OCI-LY7 (cell line): ENCODE data around the gene FANCC. TPM values are rescaled to one million over a fixed set of nuclear protein-coding genes. Genes with fewer than 3 reads are reported as not detected.
"Not testable (repeated sequence)": the region's sequence is repeated elsewhere in the genome, so short reads cannot be mapped to it uniquely, and the experiment has no call there.

Source experiments
- BruUV-seq: library from RNA; stranded (reverse); fragments of 400-500 nt; replicated peaks from 2 replicates; lab custom pipeline; 2021; lab: Mats Ljungman, UMichigan
- CTCF ChIA-PET: fragments of 300-600 bp; sonication (Branson Sonifier 250); formaldehyde crosslinking; loops from one replicate; lab custom pipeline; 2022; ENCODE audit warnings: antibody characterized with exemption; ENCODE audit not compliant: unreplicated experiment; lab: Charles Lee
- POLR2A ChIA-PET: fragments of 300-600 bp; sonication (Branson Sonifier 250); formaldehyde crosslinking; loops from one replicate; lab custom pipeline; 2022; ENCODE audit warnings: antibody characterized with exemption; lab: Charles Lee
- DNase-seq: peaks from one replicate; pipeline ENCODE4 v3.0.0-alpha.2; 2015; ENCODE audit warnings: low spot score
- H2AFZ ChIP-seq: fragments of 200-600 bp; sonication (generic), shearing (Covaris generic); 2 replicates; pipeline ENCODE4 v1.6.1; 2014; ENCODE audit warnings: mild to moderate bottlenecking, antibody characterized with exemption, low read length, moderate library complexity
- H3K27ac ChIP-seq: fragments of 200-600 bp; sonication (generic); 2 replicates; pipeline ENCODE4 v1.5.1; 2014; ENCODE audit warnings: mixed run types, low read depth, mild to moderate bottlenecking, moderate library complexity, low read length, inconsistent platforms; ENCODE audit not compliant: poor library complexity, severe bottlenecking
- H3K36me3 ChIP-seq: fragments of 200-600 bp; sonication (generic); 2 replicates; pipeline ENCODE4 v1.6.1; 2014; ENCODE audit warnings: mild to moderate bottlenecking, antibody characterized with exemption, low read length, moderate library complexity, mixed read lengths; ENCODE audit not compliant: insufficient read depth
- H3K4me1 ChIP-seq: fragments of 200-600 bp; sonication (generic); 2 replicates; pipeline ENCODE4 v1.5.1; 2014; ENCODE audit warnings: mild to moderate bottlenecking, low read length; ENCODE audit not compliant: insufficient read depth, poor library complexity, severe bottlenecking
- H3K4me2 ChIP-seq: fragments of 200-600 bp; sonication (generic); 2 replicates; pipeline ENCODE4 v1.6.1; 2014; ENCODE audit warnings: mild to moderate bottlenecking, low read length
- H3K4me3 ChIP-seq: fragments of 200-600 bp; sonication (generic); 2 replicates; pipeline ENCODE4 v1.5.1; 2014; ENCODE audit warnings: mild to moderate bottlenecking, low read depth, low read length; ENCODE audit not compliant: poor library complexity, severe bottlenecking
- H3K79me2 ChIP-seq: fragments of 200-600 bp; sonication (generic); 2 replicates; pipeline ENCODE4 v1.6.1; 2016; ENCODE audit warnings: low read depth, mild to moderate bottlenecking, low read length, moderate library complexity, mixed read lengths; ENCODE audit not compliant: insufficient read depth
- H3K9me2 ChIP-seq: fragments of 200-600 bp; sonication (generic); 2 replicates; pipeline ENCODE4 v1.6.1; 2016; ENCODE audit warnings: mild to moderate bottlenecking, low read length, mixed read lengths; ENCODE audit not compliant: insufficient read depth
- H3K9me3 ChIP-seq: fragments of 200-600 bp; sonication (generic); 2 replicates; pipeline ENCODE4 v1.6.1; 2014; ENCODE audit warnings: mild to moderate bottlenecking, mixed run types, low read length, mixed read lengths
- H4K20me1 ChIP-seq: fragments of 200-600 bp; sonication (generic); 2 replicates; pipeline ENCODE4 v1.6.1; 2014; ENCODE audit warnings: mild to moderate bottlenecking, antibody characterized with exemption, low read length, moderate library complexity, mixed read lengths; ENCODE audit not compliant: insufficient read depth
- EZH2phosphoT487 ChIP-seq: fragments of 200-600 bp; sonication (generic); IDR thresholded peaks from 2 replicates; pipeline ENCODE4 v1.6.1; 2018; ENCODE audit warnings: low read depth, borderline replicate concordance, mild to moderate bottlenecking, mixed run types, antibody characterized with exemption, low read length, moderate library complexity, mixed read lengths
- intact Hi-C: fragments of 100-400 bp; cut with micrococcal nuclease; formaldehyde crosslinking; loops from one replicate; pipeline ENCODE4 v1.10.0; 2022; ENCODE audit not compliant: unreplicated experiment
- total RNA-seq, 2 experiments: library from RNA; depleted of rRNA in 1 of 2; stranded (reverse); fragments of >200 nt in 1 of 2; shearing (Covaris generic) in 1 of 2; gene quantifications; 2 replicates each; pipeline ENCODE4 v1.2.3, GENCODE V29; 2014 to 2022
- TF ChIP-seq, protein P1 (sequence below): fragments of 200-600 bp; sonication (generic); conservative IDR thresholded peaks from 2 replicates; pipeline ENCODE4 v1.5.1; 2014; ENCODE audit warnings: mild to moderate bottlenecking, antibody characterized with exemption, low read length, moderate library complexity, mixed read lengths

Gene FANCC
- total RNA-seq, 2 experiments from 2014 or later, result 13.9 to 28.7 TPM

DNA sequence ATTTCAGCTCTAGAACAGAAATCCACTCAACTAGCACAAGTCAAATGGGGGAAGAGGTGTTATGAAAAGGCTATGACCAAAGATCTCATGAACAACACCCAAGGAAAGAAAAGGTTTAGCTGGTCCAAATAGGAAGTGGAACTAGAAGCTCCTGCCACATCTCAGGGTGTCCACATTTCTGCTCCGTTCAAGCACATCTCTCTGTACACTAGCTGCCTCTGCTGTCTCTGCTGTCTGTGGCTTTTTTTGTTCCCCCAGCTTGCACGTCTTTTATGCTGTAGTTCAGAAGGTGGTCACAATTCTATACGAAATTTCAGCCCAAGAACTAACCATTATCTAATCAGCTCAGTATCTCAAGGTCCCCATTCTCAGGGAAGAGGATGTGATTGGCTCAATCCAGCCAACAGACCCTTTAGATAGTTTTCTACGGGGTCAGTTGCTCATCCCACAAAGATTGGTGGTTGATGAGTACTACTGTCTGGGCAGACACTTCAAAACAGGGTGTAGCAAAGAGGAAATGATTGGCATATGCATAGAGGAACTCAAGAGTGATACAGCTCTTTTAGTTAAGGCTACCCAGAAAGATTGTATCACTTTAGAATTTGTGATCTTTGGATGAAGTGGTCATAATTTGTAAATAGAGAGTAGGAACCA is 44.0 kb downstream of the FANCC start:
- ChIA-PET CTCF (no interaction called here), POLR2A (no interaction called here)
- Histone ChIP-seq H3K27ac (no peak overlapping the region), H3K4me3 (no peak overlapping the region), H3K9me3 (no peaks in the 10 kb centered on the region), H3K9me2 (no peaks in the 10 kb centered on the region), H3K4me1 (no peaks in the 10 kb centered on the region), H4K20me1 (0 out of 2 replicates have a peak, but pooled peaks cover 2% of the 10 kb centered on the region), H2AFZ (no peak overlapping the region), H3K36me3 (no peaks in the 10 kb centered on the region), H3K4me2 (no peak overlapping the region), H3K79me2 (0 out of 2 replicates have a peak, but pooled peaks cover 3% of the 10 kb centered on the region)
- intact Hi-C loops, result no loop called here
- no peak for TF ChIP-seq EZH2phosphoT487
- TF ChIP-seq, protein P1, sequence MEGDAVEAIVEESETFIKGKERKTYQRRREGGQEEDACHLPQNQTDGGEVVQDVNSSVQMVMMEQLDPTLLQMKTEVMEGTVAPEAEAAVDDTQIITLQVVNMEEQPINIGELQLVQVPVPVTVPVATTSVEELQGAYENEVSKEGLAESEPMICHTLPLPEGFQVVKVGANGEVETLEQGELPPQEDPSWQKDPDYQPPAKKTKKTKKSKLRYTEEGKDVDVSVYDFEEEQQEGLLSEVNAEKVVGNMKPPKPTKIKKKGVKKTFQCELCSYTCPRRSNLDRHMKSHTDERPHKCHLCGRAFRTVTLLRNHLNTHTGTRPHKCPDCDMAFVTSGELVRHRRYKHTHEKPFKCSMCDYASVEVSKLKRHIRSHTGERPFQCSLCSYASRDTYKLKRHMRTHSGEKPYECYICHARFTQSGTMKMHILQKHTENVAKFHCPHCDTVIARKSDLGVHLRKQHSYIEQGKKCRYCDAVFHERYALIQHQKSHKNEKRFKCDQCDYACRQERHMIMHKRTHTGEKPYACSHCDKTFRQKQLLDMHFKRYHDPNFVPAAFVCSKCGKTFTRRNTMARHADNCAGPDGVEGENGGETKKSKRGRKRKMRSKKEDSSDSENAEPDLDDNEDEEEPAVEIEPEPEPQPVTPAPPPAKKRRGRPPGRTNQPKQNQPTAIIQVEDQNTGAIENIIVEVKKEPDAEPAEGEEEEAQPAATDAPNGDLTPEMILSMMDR, result no peak
- no TSS peak for BruUV-seq
- no peak for DNase-seq

DNA sequence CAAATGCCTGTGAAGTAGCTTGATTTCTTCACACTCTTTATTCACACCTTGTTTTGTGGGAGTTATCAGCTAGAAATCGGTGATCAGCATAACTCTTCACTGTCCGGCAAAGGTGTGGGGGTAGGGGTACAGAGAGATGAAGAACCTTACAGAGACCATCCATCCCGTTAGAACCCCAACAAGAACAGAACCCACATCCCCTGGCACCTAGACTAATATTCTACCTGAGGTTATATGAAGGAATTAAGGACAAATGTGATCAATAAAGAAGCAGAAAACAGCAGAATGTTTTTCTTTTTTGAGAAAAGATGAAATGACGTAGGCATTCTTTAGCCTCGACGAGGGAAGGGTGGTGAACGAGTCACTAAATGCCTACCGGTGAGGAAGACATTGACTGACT is 44.7 kb downstream of the FANCC start:
- no TSS peak for BruUV-seq

DNA sequence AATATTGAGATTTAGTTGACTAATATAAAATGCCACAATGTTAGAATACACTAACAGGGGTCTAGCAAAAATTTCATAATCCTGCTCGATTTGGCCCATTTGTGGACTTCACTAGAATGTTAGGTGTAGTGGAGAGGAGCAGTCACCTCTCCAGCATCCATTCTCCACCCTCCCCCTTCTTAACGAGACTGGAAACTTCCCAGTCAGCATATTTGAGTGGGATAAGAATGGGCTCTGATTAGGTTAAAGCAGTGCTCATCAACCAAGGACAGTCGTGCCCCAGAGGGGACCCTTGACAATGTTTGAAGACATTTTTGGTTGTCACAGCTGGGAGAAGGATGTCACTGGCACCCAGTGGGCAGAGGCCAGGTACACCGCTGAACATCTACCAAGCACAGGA is 46.7 kb downstream of the FANCC start:
- Histone ChIP-seq H3K4me1 (peaks cover 22% of the 10 kb centered on the region), H3K27ac (no peak overlapping the region), H3K36me3 (no peaks in the 10 kb centered on the region), H3K79me2 (peaks cover 7% of the 10 kb centered on the region; the same call in 1 of the 2 replicates), H4K20me1 (peaks cover 16% of the 10 kb centered on the region), H3K4me2 (no peak overlapping the region), H3K9me2 (no peaks in the 10 kb centered on the region), H2AFZ (no peak overlapping the region), H3K9me3 (no peaks in the 10 kb centered on the region), H3K4me3 (no peak overlapping the region)
- TF ChIP-seq EZH2phosphoT487, result no peak
- TF ChIP-seq, protein P1, result no peak
- intact Hi-C loops, result no loop called here
- ChIA-PET POLR2A (no interaction called here), CTCF (no interaction called here)
- no peak for DNase-seq
- BruUV-seq, result no TSS peak

More for the DNA sequence above, 44.7 kb downstream of the FANCC start:
- Histone ChIP-seq H4K20me1 (peaks cover 8% of the 10 kb centered on the region; the same call in 1 of the 2 replicates), H3K4me2 (no peak overlapping the region), H3K36me3 (no peaks in the 10 kb centered on the region), H3K9me3 (no peaks in the 10 kb centered on the region), H2AFZ (no peak overlapping the region), H3K9me2 (no peaks in the 10 kb centered on the region), H3K27ac (no peak overlapping the region), H3K4me3 (no peak overlapping the region), H3K79me2 (0 out of 2 replicates have a peak, but pooled peaks cover 3% of the 10 kb centered on the region), H3K4me1 (peaks cover 1% of the 10 kb centered on the region)
- intact Hi-C loops, result no loop called here
- DNase-seq, result no peak
- ChIA-PET POLR2A (no interaction called here), CTCF (no interaction called here)
- no peak for TF ChIP-seq EZH2phosphoT487
- TF ChIP-seq, protein P1, result no peak

DNA sequence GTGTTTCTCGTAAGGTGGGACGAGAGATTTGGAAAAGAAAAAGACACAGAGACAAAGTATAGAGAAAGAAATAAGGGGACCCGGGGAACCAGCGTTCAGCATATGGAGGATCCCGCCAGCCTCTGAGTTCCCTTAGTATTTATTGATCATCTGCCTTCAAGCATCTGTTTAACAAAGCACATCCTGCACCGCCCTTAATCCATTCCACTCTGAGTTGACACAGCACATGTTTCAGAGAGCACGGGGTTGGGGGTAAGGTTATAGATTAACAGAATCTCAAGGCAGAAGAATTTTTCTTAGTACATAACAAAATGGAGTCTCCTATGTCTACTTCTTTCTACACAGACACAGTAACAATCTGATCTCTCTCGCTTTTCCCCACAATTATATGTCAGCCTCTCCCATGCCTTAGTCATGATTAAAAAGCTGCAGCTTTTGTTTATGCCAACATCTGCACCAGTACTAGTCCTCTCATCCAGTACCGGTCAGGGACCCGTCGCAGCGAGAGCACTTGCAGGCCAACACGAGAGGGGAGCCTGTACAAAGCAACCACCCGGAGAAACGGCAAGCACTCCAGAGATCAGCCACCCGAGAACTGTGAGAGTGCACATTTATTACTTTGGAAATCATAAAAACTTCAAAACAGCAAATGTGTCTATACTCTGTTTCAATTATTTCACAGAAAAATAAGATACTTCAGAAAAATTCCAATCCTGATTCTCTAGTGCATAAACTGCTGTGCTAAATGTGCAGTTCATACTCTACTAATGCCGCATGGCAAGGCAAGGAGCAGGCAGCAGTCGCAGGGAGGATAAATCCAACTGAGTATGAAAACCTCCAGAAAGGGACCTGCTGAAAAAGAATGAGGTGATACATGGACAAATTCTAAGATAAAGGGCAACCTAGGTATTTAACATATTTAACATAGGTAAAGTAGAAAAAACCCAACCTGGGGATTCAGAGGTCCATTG is 47.4 kb downstream of the FANCC start:
- POLR2A ChIA-PET, result interaction anchor here (0.6 kb wide), 1 partner anchor 303 kb away, joined by 3 read pairs; no protein-coding TSS in a partner anchor
- DNase-seq, H2AFZ ChIP-seq, BruUV-seq, CTCF ChIA-PET, H3K4me2 ChIP-seq, H3K9me2 ChIP-seq, H3K27ac ChIP-seq, H3K9me3 ChIP-seq, H3K36me3 ChIP-seq, H3K4me3 ChIP-seq: not testable (repeated sequence)
- Histone ChIP-seq H3K79me2 (peaks cover 11% of the 10 kb centered on the region; the same call in 1 of the 2 replicates), H3K4me1 (peaks cover 29% of the 10 kb centered on the region), H4K20me1 (peaks cover 17% of the 10 kb centered on the region)
- intact Hi-C loops, result loop anchor here (5.0 kb wide), 1 partner anchor 242 kb away; no protein-coding TSS in a partner anchor
